ENCODE data around the gene MPV17.

The MPV17 gene

DNA sequence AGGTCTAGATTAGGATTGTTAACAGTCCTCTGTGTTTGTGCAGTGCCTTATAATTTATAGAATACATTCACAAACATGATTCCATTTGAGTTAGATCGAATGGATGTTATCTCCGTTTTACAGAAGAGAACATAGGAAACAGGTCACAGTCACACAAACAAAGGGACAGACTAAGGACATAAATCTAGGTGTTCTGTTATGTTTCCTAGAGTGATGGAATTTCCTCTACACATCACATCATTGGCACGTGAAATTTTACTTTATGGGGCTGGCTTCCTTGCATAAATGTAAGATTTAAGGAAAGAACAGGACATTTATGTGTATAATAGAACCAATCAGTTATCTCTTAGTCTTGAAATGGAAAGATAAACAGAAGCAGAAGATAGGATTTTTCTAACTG lies 34.3 kb downstream of the MPV17 start:
- DNase-seq (ENCODE audit: low spot score), result no peak
- in situ Hi-C loops (cut with MboI; ENCODE audit: low pct_unique_long_range_greater_than_20kb, low sequenced_read_pairs, unreplicated experiment), result loop anchor here (10.0 to 25.0 kb wide), 3 partner anchors 184 to 451 kb away; partner anchors contain the start of genes DPYSL5 and MAPRE3

DNA sequence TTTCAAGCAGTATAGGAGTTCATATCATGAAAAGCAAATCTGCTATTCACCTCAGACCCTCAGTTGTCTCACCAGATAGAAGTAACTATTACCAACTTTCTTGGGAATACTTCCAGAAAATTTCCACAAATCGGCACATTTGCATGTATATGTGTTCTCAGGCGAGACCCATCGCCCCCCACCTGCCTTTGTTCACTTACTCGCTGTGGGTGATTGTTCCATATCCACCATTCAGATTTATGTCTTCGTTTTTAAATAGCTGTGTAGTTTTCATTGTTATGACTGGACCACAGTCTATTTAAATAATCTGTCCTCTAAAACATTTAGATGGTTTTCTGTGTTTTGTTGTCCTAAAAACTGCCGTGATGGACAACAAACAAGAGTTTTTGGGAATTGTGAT lies 37.4 kb downstream of the MPV17 start:
- TF ChIP-seq, protein P1, sequence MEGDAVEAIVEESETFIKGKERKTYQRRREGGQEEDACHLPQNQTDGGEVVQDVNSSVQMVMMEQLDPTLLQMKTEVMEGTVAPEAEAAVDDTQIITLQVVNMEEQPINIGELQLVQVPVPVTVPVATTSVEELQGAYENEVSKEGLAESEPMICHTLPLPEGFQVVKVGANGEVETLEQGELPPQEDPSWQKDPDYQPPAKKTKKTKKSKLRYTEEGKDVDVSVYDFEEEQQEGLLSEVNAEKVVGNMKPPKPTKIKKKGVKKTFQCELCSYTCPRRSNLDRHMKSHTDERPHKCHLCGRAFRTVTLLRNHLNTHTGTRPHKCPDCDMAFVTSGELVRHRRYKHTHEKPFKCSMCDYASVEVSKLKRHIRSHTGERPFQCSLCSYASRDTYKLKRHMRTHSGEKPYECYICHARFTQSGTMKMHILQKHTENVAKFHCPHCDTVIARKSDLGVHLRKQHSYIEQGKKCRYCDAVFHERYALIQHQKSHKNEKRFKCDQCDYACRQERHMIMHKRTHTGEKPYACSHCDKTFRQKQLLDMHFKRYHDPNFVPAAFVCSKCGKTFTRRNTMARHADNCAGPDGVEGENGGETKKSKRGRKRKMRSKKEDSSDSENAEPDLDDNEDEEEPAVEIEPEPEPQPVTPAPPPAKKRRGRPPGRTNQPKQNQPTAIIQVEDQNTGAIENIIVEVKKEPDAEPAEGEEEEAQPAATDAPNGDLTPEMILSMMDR (IDR thresholded peaks at IDR 0.05; ENCODE audit: extremely low read depth, insufficient read depth, missing control alignments), result no peak
- in situ Hi-C loops (cut with MboI; ENCODE audit: low pct_unique_long_range_greater_than_20kb, low sequenced_read_pairs, unreplicated experiment), result loop anchor here (10.0 to 25.0 kb wide), 3 partner anchors 181 to 448 kb away; partner anchors contain the start of genes DPYSL5 and MAPRE3

More for the DNA sequence above, 34.3 kb downstream of the MPV17 start:
- TF ChIP-seq, protein P1 (IDR thresholded peaks at IDR 0.05; ENCODE audit: extremely low read depth, insufficient read depth, missing control alignments), result no peak

DNA sequence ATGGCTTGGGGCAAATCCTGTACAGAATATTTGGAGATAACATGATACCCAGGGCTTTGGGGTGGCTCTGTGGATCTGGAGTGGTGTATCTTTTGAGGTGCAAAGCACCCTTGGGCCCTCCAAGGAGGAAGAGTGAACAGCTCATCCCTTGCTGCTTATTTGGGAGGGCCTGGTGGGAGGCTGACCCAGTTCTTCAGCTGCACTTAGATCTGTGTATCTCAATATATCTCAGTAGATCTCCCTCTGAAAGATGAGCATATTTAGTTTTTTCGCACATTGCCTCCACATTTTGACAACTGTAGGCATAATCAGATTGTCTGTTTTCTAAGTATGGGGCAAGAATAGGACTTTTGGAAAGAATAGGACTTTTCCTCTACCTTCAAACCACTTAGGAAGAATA lies 37.9 kb downstream of the MPV17 start:
- TF ChIP-seq, protein P1 (IDR thresholded peaks at IDR 0.05; ENCODE audit: extremely low read depth, insufficient read depth, missing control alignments), result no peak
- DNase-seq (ENCODE audit: low spot score), result no peak
- in situ Hi-C loops (cut with MboI; ENCODE audit: low pct_unique_long_range_greater_than_20kb, low sequenced_read_pairs, unreplicated experiment), result loop anchor here (10.0 to 25.0 kb wide), 3 partner anchors 180 to 448 kb away; partner anchors contain the start of genes DPYSL5 and MAPRE3

More for the DNA sequence above, 37.4 kb downstream of the MPV17 start:
- no peak for DNase-seq (ENCODE audit: low spot score)

DNA sequence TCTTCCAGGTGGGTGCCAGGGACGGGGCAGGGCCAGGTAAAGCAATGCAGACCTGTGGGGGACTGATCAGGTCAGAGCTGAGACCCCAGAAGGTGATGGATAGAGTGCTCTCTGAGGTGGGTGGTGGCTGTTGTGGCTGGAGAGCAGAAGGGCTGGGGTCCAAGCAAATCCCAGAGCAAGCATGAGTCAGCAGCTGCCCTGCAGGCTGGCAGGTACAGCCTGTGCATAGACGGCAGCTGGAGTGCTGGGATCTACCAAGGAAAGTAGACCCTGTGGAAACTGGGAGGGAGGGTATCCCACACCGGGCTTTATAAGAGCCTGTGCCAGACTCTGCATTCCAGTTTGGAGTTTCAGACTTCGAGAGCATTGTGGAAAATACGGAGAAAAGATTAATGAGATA lies 40.0 kb downstream of the MPV17 start:
- no peak for DNase-seq (ENCODE audit: low spot score)
- in situ Hi-C loops (cut with MboI; ENCODE audit: low pct_unique_long_range_greater_than_20kb, low sequenced_read_pairs, unreplicated experiment), result loop anchor here (10.0 to 25.0 kb wide), 3 partner anchors 178 to 446 kb away; partner anchors contain the start of genes DPYSL5 and MAPRE3
- TF ChIP-seq, protein P1 (IDR thresholded peaks at IDR 0.05; ENCODE audit: extremely low read depth, insufficient read depth, missing control alignments), result no peak

DNA sequence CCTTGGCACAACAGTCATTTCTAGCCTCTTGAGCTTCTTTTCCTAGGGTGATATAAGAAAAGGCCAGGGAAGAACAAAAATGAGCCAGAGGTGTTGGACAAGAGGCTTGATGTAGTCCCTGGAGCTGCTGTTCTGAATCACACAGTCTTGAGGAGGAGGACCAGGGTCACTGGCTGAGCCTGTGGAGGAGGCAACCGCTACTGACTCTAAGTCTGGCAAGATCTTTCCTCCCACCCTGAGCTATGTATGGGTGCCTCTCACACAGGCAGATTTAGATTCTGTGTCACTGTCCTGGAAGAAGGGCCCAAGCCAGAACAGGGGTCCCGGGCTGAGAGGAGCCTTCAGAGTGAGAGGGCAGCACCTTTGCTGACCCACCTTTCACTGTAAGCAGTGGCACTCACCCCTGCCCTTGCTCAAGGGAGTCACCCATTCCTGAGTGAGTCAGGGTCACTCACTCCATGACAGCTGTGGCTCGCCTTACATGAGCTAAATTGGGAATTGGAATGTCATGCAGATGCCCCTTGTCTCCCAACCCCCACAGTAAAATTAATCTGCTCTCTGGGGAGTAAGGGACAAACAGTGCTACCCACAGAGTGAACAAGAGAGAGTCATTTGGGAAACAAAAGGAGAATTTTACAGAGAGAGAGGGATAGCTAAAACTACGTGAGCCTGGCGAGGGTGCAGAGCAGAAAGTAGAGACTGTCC lies 40.9 kb downstream of the MPV17 start, which contains the start of gene TRIM54:
TSS of gene TRIM54 (plus strand) at position 575 of the 705 bp plus-strand sequence. CDS start 303 bp downstream, outside the sequence.
- DNase-seq (ENCODE audit: low spot score), result no peak
- TF ChIP-seq, protein P1 (IDR thresholded peaks at IDR 0.05; ENCODE audit: extremely low read depth, insufficient read depth, missing control alignments), result no peak
- in situ Hi-C loops (cut with MboI; ENCODE audit: low pct_unique_long_range_greater_than_20kb, low sequenced_read_pairs, unreplicated experiment), result loop anchor here (10.0 to 25.0 kb wide), 3 partner anchors 177 to 445 kb away; partner anchors contain the start of genes DPYSL5 and MAPRE3

DNA sequence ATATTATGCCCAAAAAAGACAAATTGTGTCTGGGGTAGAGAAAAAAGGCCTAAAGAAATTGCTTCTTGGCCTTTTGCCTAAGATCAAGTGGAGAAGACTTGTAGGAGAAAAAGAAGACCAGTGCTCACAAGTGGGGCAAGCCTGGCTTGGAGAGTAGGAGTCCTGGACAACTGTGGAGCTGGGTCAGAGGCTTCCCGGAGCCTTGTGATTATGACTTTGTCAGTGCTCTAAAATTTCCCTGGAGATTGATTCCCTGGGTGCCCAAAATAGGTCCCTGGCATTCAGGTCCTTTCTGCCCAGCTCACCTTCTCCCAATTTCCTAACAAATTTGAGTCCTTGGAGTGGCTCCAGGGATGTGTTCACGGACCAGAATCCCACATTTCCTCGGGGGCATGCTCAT lies 41.5 kb downstream of the MPV17 start:
- TF ChIP-seq, protein P1 (IDR thresholded peaks at IDR 0.05; ENCODE audit: extremely low read depth, insufficient read depth, missing control alignments), result no peak
- DNase-seq (ENCODE audit: low spot score), result no peak
- in situ Hi-C loops (cut with MboI; ENCODE audit: low pct_unique_long_range_greater_than_20kb, low sequenced_read_pairs, unreplicated experiment), result loop anchor here (10.0 to 25.0 kb wide), 3 partner anchors 177 to 444 kb away; partner anchors contain the start of genes DPYSL5 and MAPRE3
